SK-N-SH (cell line): ENCODE results near the gene MYH6. TPM values are rescaled to one million over a fixed set of nuclear protein-coding genes. Genes with fewer than 3 reads are reported as not detected.

Experiments
- CTCF ChIA-PET: fragments of 300-600, 350-600 bp; formaldehyde crosslinking; extraction: SDS; loops from one replicate; lab custom pipeline; 2021; lab: Yijun Ruan, JAX
- POLR2A ChIA-PET: fragments of 350-600 bp; sonication (Branson Sonifier 250); formaldehyde crosslinking; extraction: SDS; loops from one replicate; lab custom pipeline; 2020; ENCODE audit warnings: antibody characterized with exemption, inconsistent platforms; lab: Yijun Ruan, JAX
- DNase-seq: peaks from one replicate; pipeline ENCODE4 v3.0.0; 2012
- H2AFZ ChIP-seq: fragments of 200-600 bp; sonication (generic); 2 replicates; pipeline ENCODE4 v1.8.1; 2016; ENCODE audit warnings: antibody characterized with exemption, mild to moderate bottlenecking, low read depth
- H3F3A ChIP-seq: fragments of 200-600 bp; sonication (generic); replicated peaks from 2 replicates; pipeline ENCODE3; 2016; ENCODE audit warnings: antibody characterized with exemption, mild to moderate bottlenecking; ENCODE audit not compliant: insufficient read depth
- H3K27ac ChIP-seq, 2 experiments: fragments of 200-500 bp in 1 of 2; fragments of 200-600 bp in 1 of 2; sonication (Bioruptor generic) in 1 of 2; sonication (generic), shearing (Covaris generic) in 1 of 2; 2 replicates each; pipeline versions ENCODE4 v1.5.1 to v1.6.1; 2014 to 2016; ENCODE audit warnings: low read depth in 2 of 2, inconsistent platforms in 1 of 2, low read length in 1 of 2, mild to moderate bottlenecking in 1 of 2, mixed read lengths in 1 of 2
- H3K27me3 ChIP-seq: fragments of 200-600 bp; sonication (generic), shearing (Covaris generic); 2 replicates; pipeline ENCODE4 v1.6.1; 2016; ENCODE audit warnings: mixed run types; ENCODE audit not compliant: insufficient read depth
- H3K36me3 ChIP-seq, 2 experiments: fragments of 200-500 bp in 1 of 2; fragments of 200-600 bp in 1 of 2; sonication (Bioruptor generic) in 1 of 2; sonication (generic) in 1 of 2; replicated peaks in 1 of 2; 2 replicates each; pipeline versions ENCODE3 to v1.5.1; 2014 to 2016; ENCODE audit warnings: low read length in 1 of 2, mild to moderate bottlenecking in 1 of 2; ENCODE audit not compliant: insufficient read depth in 2 of 2, control insufficient read depth in 1 of 2
- H3K4me1 ChIP-seq, 2 experiments: fragments of 200-500 bp in 1 of 2; fragments of 200-600 bp in 1 of 2; sonication (Bioruptor generic) in 1 of 2; sonication (generic), shearing (Covaris generic) in 1 of 2; 2 replicates each; pipeline versions ENCODE4 v1.5.1 to v1.6.1; 2014 to 2016; ENCODE audit warnings: low read depth in 1 of 2, low read length in 1 of 2, mixed run types in 1 of 2; ENCODE audit not compliant: insufficient read depth in 2 of 2, control insufficient read depth in 1 of 2
- H3K4me2 ChIP-seq: fragments of 200-600 bp; sonication (generic), shearing (Covaris generic); 2 replicates; pipeline ENCODE4 v1.6.1; 2017; ENCODE audit warnings: mixed run types
- H3K4me3 ChIP-seq, 2 experiments: fragments of 200-500 bp in 1 of 2; fragments of 200-600 bp in 1 of 2; sonication (Bioruptor generic) in 1 of 2; sonication (generic), shearing (Covaris generic) in 1 of 2; 2 replicates each; pipeline versions ENCODE4 v1.5.1 to v1.8.1; 2014 to 2016; ENCODE audit warnings: low read depth in 2 of 2, inconsistent platforms in 1 of 2, low read length in 1 of 2, mild to moderate bottlenecking in 1 of 2, mixed read lengths in 1 of 2, moderate library complexity in 1 of 2
- H3K79me2 ChIP-seq: fragments of 200-600 bp; sonication (generic); 2 replicates; pipeline ENCODE4 v1.8.1; 2017; ENCODE audit warnings: mild to moderate bottlenecking; ENCODE audit not compliant: insufficient read depth
- H3K9ac ChIP-seq: fragments of 200-600 bp; sonication (generic); 2 replicates; pipeline ENCODE4 v1.6.1; 2017; ENCODE audit warnings: mixed run types
- H3K9me2 ChIP-seq: fragments of 200-600 bp; sonication (generic); 2 replicates; pipeline ENCODE4 v1.6.1; 2017; ENCODE audit warnings: mixed run types
- H3K9me3 ChIP-seq: fragments of 200-600 bp; sonication (generic); 2 replicates; pipeline ENCODE4 v1.6.1; 2017; ENCODE audit warnings: mixed run types, mild to moderate bottlenecking, moderate library complexity
- H4K20me1 ChIP-seq: fragments of 200-600 bp; sonication (generic); 2 replicates; pipeline ENCODE4 v1.6.1; 2017; ENCODE audit warnings: mild to moderate bottlenecking, mixed run types; ENCODE audit not compliant: insufficient read depth
- FOXJ3 ChIP-seq: sonication (generic); formaldehyde crosslinking; IDR thresholded peaks from 2 replicates; pipeline ENCODE4 v1.5.1; 2020; ENCODE audit warnings: mild to moderate bottlenecking, missing genetic modification reagents
- MEF2A ChIP-seq: IDR thresholded peaks from 2 replicates; pipeline ENCODE4 v1.4.0; 2012; ENCODE audit warnings: low read depth, borderline replicate concordance
- RXRA ChIP-seq: IDR thresholded peaks from 2 replicates; pipeline ENCODE4 v1.4.0; 2012; ENCODE audit warnings: low read depth, mild to moderate bottlenecking, borderline replicate concordance
- YY1 ChIP-seq: IDR thresholded peaks from 2 replicates; pipeline ENCODE4 v1.4.0; 2012; ENCODE audit warnings: low read depth, mild to moderate bottlenecking
- WGBS: methylation state at CpG from one replicate; pipeline ENCODE4 v1.1.6; 2017; ENCODE audit warnings: low lambda C conversion rate; 5-methylcytosine and 5-hydroxymethylcytosine counted together
- polyA plus RNA-seq, 3 experiments: library from polyadenylated mRNA; depleted of rRNA; stranded (reverse); fragments of >200 nt; gene quantifications; 2 replicates each; pipeline ENCODE4 v1.2.3, GENCODE V29; 2012
- TF ChIP-seq, protein P1 (sequence below): IDR thresholded peaks from 2 replicates; pipeline ENCODE4 v1.6.1; 2012; ENCODE audit warnings: mild to moderate bottlenecking, low read depth, low read length, moderate library complexity
- TF ChIP-seq, protein P2 (sequence below): IDR thresholded peaks from 2 replicates; pipeline ENCODE4 v1.4.0; 2012; ENCODE audit warnings: low read depth, borderline replicate concordance
- TF ChIP-seq, protein P3 (sequence below): fragments of 200-600 bp; sonication (generic); IDR thresholded peaks from 2 replicates; pipeline ENCODE4 v1.6.1; 2017; ENCODE audit warnings: antibody characterized with exemption, mild to moderate bottlenecking, moderate library complexity

Gene MYH6
- polyA plus RNA-seq, 1 of the 3 experiments (the other 2 are of a cell fraction): not detected

DNA sequence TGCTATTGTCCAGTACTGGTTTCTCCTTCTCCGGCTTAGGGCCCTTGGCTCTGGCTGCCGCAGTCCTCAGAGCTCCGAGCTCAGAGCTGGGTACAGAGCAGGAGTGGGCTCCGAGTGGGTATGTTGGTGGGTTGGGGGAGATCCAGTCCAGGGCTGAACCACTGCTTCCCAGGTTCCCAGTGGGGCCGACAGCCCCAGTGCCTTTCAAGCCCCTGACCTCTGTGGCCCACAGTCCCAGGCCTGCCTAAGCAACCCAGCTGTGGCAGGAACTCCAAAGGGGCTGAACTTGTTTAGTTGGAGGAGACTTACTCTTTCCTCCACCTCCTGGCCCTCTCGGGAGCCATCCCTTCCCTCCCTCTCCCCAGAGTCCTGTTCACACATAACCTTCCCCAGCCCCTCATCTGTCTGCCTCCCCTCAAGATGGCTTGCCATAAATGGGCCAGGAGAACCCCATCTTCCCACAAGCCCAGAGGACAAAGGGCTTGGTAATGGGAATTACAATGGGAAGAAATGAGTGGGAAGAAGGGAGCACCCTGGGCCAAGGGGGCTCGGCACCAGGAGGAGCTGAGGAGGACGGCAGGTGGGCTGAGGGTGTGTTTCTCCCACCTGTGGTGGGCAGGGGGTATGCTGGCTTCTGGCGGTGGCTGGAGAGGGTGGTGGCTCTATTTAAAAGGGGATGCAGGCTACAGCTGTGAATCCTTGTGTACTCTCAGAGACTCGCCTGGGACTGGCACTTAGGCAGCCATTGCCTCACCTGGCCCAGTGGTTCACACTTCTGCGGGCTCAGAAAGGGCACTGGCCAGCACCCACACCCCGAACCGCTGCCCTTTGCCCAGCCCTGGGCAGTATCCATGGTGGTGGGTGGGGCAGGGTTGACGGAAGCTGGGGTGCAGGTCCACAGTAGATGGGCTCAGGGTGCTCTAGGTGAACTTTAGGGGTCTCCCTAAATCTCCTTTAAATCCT lies 3.8 kb upstream of the MYH6 start:
- WGBS: 38% methylated on average over 10 of the region's 14 CpGs

More for the DNA sequence above, 3.8 kb upstream of the MYH6 start:
- Histone ChIP-seq H3K36me3 (no peaks in the 10 kb centered on the region), H3K27me3 (peaks cover 32% of the 10 kb centered on the region), H3F3A (no peaks in the 10 kb centered on the region), H2AFZ (no peak overlapping the region), H3K4me1 (peaks cover 0 to 9% of the 10 kb centered on the region in 2 experiments; a peak in 1 of 4 replicates), H4K20me1 (no peaks in the 10 kb centered on the region), H3K27ac (no peak overlapping the region), H3K4me3 (no peak overlapping the region), H3K9me2 (no peaks in the 10 kb centered on the region), H3K4me2 (no peak overlapping the region), H3K9me3 (no peaks in the 10 kb centered on the region), H3K79me2 (no peaks in the 10 kb centered on the region), H3K9ac (no peak overlapping the region)
- DNase-seq: no peak
- CTCF ChIA-PET: interaction anchor here (1.4 kb wide), 1 partner anchor 32 kb away, joined by 5 read pairs; no protein-coding TSS in a partner anchor
- POLR2A ChIA-PET: no interaction called here
- no peak for TF ChIP-seq FOXJ3
- TF ChIP-seq, protein P1, sequence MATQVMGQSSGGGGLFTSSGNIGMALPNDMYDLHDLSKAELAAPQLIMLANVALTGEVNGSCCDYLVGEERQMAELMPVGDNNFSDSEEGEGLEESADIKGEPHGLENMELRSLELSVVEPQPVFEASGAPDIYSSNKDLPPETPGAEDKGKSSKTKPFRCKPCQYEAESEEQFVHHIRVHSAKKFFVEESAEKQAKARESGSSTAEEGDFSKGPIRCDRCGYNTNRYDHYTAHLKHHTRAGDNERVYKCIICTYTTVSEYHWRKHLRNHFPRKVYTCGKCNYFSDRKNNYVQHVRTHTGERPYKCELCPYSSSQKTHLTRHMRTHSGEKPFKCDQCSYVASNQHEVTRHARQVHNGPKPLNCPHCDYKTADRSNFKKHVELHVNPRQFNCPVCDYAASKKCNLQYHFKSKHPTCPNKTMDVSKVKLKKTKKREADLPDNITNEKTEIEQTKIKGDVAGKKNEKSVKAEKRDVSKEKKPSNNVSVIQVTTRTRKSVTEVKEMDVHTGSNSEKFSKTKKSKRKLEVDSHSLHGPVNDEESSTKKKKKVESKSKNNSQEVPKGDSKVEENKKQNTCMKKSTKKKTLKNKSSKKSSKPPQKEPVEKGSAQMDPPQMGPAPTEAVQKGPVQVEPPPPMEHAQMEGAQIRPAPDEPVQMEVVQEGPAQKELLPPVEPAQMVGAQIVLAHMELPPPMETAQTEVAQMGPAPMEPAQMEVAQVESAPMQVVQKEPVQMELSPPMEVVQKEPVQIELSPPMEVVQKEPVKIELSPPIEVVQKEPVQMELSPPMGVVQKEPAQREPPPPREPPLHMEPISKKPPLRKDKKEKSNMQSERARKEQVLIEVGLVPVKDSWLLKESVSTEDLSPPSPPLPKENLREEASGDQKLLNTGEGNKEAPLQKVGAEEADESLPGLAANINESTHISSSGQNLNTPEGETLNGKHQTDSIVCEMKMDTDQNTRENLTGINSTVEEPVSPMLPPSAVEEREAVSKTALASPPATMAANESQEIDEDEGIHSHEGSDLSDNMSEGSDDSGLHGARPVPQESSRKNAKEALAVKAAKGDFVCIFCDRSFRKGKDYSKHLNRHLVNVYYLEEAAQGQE: no peak
- no peak for TF ChIP-seq MEF2A
- TF ChIP-seq, protein P2, sequence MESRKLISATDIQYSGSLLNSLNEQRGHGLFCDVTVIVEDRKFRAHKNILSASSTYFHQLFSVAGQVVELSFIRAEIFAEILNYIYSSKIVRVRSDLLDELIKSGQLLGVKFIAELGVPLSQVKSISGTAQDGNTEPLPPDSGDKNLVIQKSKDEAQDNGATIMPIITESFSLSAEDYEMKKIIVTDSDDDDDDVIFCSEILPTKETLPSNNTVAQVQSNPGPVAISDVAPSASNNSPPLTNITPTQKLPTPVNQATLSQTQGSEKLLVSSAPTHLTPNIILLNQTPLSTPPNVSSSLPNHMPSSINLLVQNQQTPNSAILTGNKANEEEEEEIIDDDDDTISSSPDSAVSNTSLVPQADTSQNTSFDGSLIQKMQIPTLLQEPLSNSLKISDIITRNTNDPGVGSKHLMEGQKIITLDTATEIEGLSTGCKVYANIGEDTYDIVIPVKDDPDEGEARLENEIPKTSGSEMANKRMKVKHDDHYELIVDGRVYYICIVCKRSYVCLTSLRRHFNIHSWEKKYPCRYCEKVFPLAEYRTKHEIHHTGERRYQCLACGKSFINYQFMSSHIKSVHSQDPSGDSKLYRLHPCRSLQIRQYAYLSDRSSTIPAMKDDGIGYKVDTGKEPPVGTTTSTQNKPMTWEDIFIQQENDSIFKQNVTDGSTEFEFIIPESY: no peak
- TF ChIP-seq, protein P3, sequence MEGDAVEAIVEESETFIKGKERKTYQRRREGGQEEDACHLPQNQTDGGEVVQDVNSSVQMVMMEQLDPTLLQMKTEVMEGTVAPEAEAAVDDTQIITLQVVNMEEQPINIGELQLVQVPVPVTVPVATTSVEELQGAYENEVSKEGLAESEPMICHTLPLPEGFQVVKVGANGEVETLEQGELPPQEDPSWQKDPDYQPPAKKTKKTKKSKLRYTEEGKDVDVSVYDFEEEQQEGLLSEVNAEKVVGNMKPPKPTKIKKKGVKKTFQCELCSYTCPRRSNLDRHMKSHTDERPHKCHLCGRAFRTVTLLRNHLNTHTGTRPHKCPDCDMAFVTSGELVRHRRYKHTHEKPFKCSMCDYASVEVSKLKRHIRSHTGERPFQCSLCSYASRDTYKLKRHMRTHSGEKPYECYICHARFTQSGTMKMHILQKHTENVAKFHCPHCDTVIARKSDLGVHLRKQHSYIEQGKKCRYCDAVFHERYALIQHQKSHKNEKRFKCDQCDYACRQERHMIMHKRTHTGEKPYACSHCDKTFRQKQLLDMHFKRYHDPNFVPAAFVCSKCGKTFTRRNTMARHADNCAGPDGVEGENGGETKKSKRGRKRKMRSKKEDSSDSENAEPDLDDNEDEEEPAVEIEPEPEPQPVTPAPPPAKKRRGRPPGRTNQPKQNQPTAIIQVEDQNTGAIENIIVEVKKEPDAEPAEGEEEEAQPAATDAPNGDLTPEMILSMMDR: no peak
- TF ChIP-seq RXRA: no peak
- TF ChIP-seq YY1: no peak
